ENCODE measurements around the gene AARS2. TPM values are rescaled to one million over a fixed set of nuclear protein-coding genes. Genes with fewer than 3 reads are reported as not detected.

Gene AARS2
- total RNA-seq, 1 experiment from 2014 or later: 21.7 TPM

- Histone ChIP-seq H2AFZ (ENCODE audit: low read length) (no peak overlapping the region), H2BK15ac (ENCODE audit: low read depth, low read length) (no peak overlapping the region), H3K23ac (ENCODE audit: insufficient read length, low read depth, low read length) (no peak overlapping the region), H3K27ac (ENCODE audit: insufficient read length, low read depth, low read length) (no peak overlapping the region), H3T11ph (ENCODE audit: low read length) (no peak overlapping the region), H4K8ac (replicated peaks; ENCODE audit: insufficient read length, low read depth, low read length) (no peak overlapping the region), H3K9ac (ENCODE audit: extremely low read depth, insufficient read length, low read length) (no peak overlapping the region), H3K79me1 (ENCODE audit: insufficient read depth, low read depth, low read length, poor library complexity, severe bottlenecking) (peaks cover 5% of the 10 kb centered on the region), H2BK20ac (ENCODE audit: low read depth, low read length, poor library complexity, severe bottlenecking) (no peak overlapping the region), H3K27me3 (ENCODE audit: insufficient read depth, low read length) (peaks cover 2% of the 10 kb centered on the region; the same call in 1 of the 2 replicates), H3K56ac (ENCODE audit: insufficient read length, low read depth, low read length) (no peak overlapping the region), H4K20me1 (ENCODE audit: control insufficient read depth, insufficient read depth, insufficient read length) (no peaks in the 10 kb centered on the region), H2AK5ac (ENCODE audit: insufficient read length, low read length) (no peak overlapping the region), H2BK5ac (ENCODE audit: insufficient read length, low read length) (no peak overlapping the region), H3K23me2 (ENCODE audit: insufficient read length, low read depth, low read length, poor library complexity, severe bottlenecking) (peaks cover 4% of the 10 kb centered on the region), H3K4me2 (ENCODE audit: insufficient read depth, insufficient read length, low read length) (no peak overlapping the region), H3K14ac (ENCODE audit: insufficient read depth, low read length) (no peak overlapping the region), H4K5ac (ENCODE audit: insufficient read length, low read depth, low read length) (no peak overlapping the region), H2BK12ac (ENCODE audit: insufficient read length, low read depth, low read length) (no peak overlapping the region), H3K18ac (ENCODE audit: insufficient read length, low read depth, low read length) (no peak overlapping the region), H4K91ac (ENCODE audit: insufficient read length, low read depth, low read length) (no peak overlapping the region), H3K4ac (ENCODE audit: low read depth, low read length) (no peak overlapping the region), H3K79me2 (ENCODE audit: insufficient read depth, low read length) (peaks cover 6% of the 10 kb centered on the region; the same call in 1 of the 2 replicates), H2BK120ac (ENCODE audit: low read depth, low read length, poor library complexity, severe bottlenecking) (no peak overlapping the region), H3K9me3 (ENCODE audit: control insufficient read depth, low read depth, low read length) (no peaks in the 10 kb centered on the region), H3K4me1 (ENCODE audit: insufficient read depth, low read length) (no peaks in the 10 kb centered on the region)
- H3K4me1 Mint-ChIP-seq: peaks cover 9% of the 10 kb centered on the region in 2 experiments
- no peak overlapping the region for H3K4me3 Mint-ChIP-seq
- no peak for DNase-seq
- TF ChIP-seq, protein P1, sequence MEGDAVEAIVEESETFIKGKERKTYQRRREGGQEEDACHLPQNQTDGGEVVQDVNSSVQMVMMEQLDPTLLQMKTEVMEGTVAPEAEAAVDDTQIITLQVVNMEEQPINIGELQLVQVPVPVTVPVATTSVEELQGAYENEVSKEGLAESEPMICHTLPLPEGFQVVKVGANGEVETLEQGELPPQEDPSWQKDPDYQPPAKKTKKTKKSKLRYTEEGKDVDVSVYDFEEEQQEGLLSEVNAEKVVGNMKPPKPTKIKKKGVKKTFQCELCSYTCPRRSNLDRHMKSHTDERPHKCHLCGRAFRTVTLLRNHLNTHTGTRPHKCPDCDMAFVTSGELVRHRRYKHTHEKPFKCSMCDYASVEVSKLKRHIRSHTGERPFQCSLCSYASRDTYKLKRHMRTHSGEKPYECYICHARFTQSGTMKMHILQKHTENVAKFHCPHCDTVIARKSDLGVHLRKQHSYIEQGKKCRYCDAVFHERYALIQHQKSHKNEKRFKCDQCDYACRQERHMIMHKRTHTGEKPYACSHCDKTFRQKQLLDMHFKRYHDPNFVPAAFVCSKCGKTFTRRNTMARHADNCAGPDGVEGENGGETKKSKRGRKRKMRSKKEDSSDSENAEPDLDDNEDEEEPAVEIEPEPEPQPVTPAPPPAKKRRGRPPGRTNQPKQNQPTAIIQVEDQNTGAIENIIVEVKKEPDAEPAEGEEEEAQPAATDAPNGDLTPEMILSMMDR (conservative IDR thresholded peaks at IDR 0.05): no peak
- H3K27me3 Mint-ChIP-seq (ENCODE audit: low read depth): no peaks in the 10 kb centered on the region; the same call in 1 of the 2 replicates
- H3K27ac Mint-ChIP-seq: no peak overlapping the region
- H3K36me3 Mint-ChIP-seq (ENCODE audit: insufficient read depth in 1 of 3, low read depth in 3 of 3): peaks cover 27 to 68% (median 61%) of the 10 kb centered on the region in 3 experiments
- H3K9me3 Mint-ChIP-seq: no peaks in the 10 kb centered on the region
Observed at GRCh38 chr6:44309631-44310030, 3.5 kb downstream of the AARS2 start.

Data from H9 (cell line).